Measurements from ENCODE around the gene TERT. TPM values are rescaled to one million over a fixed set of nuclear protein-coding genes. Genes with fewer than 3 reads are reported as not detected.

TERT gene
- total and polyA plus RNA-seq, 2 of the 8 experiments (the other 6 are each of a cell fraction or from before 2014, with no cell fraction given) = 13.1 to 23.1 TPM

GRCh38 chr5:1207555-1207954 is 87.3 kb downstream of the TERT start:
- peaks cover 0 to 3% (median 0%) of the 10 kb centered on the region in 4 experiments; a peak in 1 of 7 replicates for H3K4me1 ChIP-seq (replicated peaks in 1 of 4; ENCODE audit: control insufficient read depth in 3 of 4, insufficient read depth in 4 of 4, low read length in 3 of 4)
- H3K79me1 ChIP-seq (ENCODE audit: low read depth, low read length) = no peaks in the 10 kb centered on the region
- DNase-seq (ENCODE audit: low read depth in 1 of 2, low spot score in 2 of 2) (no peak), FAIRE-seq (no peak)
- no peak overlapping the region for H3K14ac ChIP-seq (ENCODE audit: insufficient read length)
- H3K23ac ChIP-seq (ENCODE audit: insufficient read length) = no peak overlapping the region
- H3K27ac ChIP-seq (ENCODE audit: low read depth, low read length) = no peak overlapping the region
- no peak overlapping the region for H4K5ac ChIP-seq (ENCODE audit: insufficient read length, low read depth, low read length)
- no peaks in the 10 kb centered on the region; a peak in 1 of 4 replicates for H3K9me3 ChIP-seq (ENCODE audit: insufficient read depth in 2 of 2, low read depth in 1 of 2, low read length in 1 of 2)
- no peaks in the 10 kb centered on the region; a peak in 1 of 7 replicates for H3K27me3 ChIP-seq (replicated peaks in 1 of 4; ENCODE audit: control insufficient read depth in 3 of 4, extremely low read depth in 1 of 4, insufficient read depth in 3 of 4, low read length in 3 of 4)
- no peak overlapping the region for H3K4me2 ChIP-seq (ENCODE audit: insufficient read depth in 1 of 2, low read depth in 2 of 2, low read length in 2 of 2)
- H3K9ac ChIP-seq (replicated peaks in 1 of 4; ENCODE audit: extremely low read depth in 1 of 4, low read depth in 3 of 4, low read length in 3 of 4) = no peak overlapping the region
- H4K8ac ChIP-seq (ENCODE audit: extremely low read depth, insufficient read depth, low read length) = no peak overlapping the region
- no peak overlapping the region for H2BK5ac ChIP-seq (ENCODE audit: low read depth, low read length)
- no peak overlapping the region for H2BK12ac ChIP-seq (ENCODE audit: low read depth, low read length)
- H3K79me2 ChIP-seq (ENCODE audit: control insufficient read depth in 1 of 2, insufficient read depth in 2 of 2, low read length in 2 of 2) = no peaks in the 10 kb centered on the region
- H2BK15ac ChIP-seq (ENCODE audit: low read length) = no peak overlapping the region
- no peak overlapping the region for H3K4ac ChIP-seq (replicated peaks; ENCODE audit: insufficient read length, low read depth, low read length)
- peaks cover 3 to 6% of the 10 kb centered on the region in 2 experiments for H4K20me1 ChIP-seq (replicated peaks in 1 of 2; ENCODE audit: control insufficient read depth in 1 of 2, insufficient read depth in 2 of 2, low read length in 2 of 2)
- H3K56ac ChIP-seq (replicated peaks; ENCODE audit: insufficient read length, low read depth, low read length) = no peak overlapping the region
- WGBS, 2 experiments (ENCODE audit: extremely low coverage in 1 of 2, insufficient coverage in 1 of 2, insufficient read length in 1 of 2, insufficient replicate concordance in 2 of 2, low coverage in 1 of 2, low lambda C conversion rate in 2 of 2, missing lambda C conversion rate in 1 of 2) = 87% methylated on average over 6 of the region's 6 CpGs; no CpG with 5 or more reads in 1 of the 2 experiments
- H2AFZ ChIP-seq (ENCODE audit: low read length) = no peak overlapping the region
- no peaks in the 10 kb centered on the region for H3K23me2 ChIP-seq (ENCODE audit: low read depth, low read length)
- ChIA-PET POLR2A (ENCODE audit: partially characterized antibody) (interaction anchor here (1.6 kb wide), 1 partner anchor 23 kb away, joined by 3 read pairs; no protein-coding TSS in a partner anchor), CTCF (ENCODE audit: partially characterized antibody) (interaction anchor here (1.0 to 2.5 kb wide), 9 partner anchors 8 to 273 kb away, joined by 3 to 7 read pairs (median 4); no protein-coding TSS in a partner anchor)
- H2BK20ac ChIP-seq (ENCODE audit: low read length) = no peak overlapping the region
- no peak overlapping the region for H2AK5ac ChIP-seq (ENCODE audit: low read depth, low read length)
- H4K91ac ChIP-seq (replicated peaks; ENCODE audit: insufficient read length, low read length) = no peak overlapping the region
- no peak overlapping the region for H3K18ac ChIP-seq (ENCODE audit: extremely low read depth, low read length)
- H3K36me3 ChIP-seq (ENCODE audit: control insufficient read depth in 2 of 4, insufficient read depth in 4 of 4, low read length in 3 of 4) = no peaks in the 10 kb centered on the region
- H3K4me3 ChIP-seq (ENCODE audit: extremely low read depth in 1 of 4, insufficient read depth in 2 of 4, low read depth in 3 of 4, low read length in 4 of 4) = no peak overlapping the region
- H2BK120ac ChIP-seq (replicated peaks; ENCODE audit: low read depth, low read length) = no peak overlapping the region
- TF ChIP-seq HDAC6 (IDR thresholded peaks at IDR 0.05; ENCODE audit: low read depth, low read length) = no peak
- no peak for TF ChIP-seq EZH2 (IDR thresholded peaks at IDR 0.05; ENCODE audit: low read depth, low read length, severe bottlenecking)
- no peak for TF ChIP-seq ATF2 (IDR thresholded peaks at IDR 0.05; ENCODE audit: low read length)
- no peak for TF ChIP-seq FOSL1 (IDR thresholded peaks at IDR 0.05; ENCODE audit: insufficient read depth, low read depth, low read length)
- no peak for TF ChIP-seq EP300 (IDR thresholded peaks at IDR 0.05; ENCODE audit: borderline replicate concordance in 1 of 2, low read depth in 2 of 2, low read length in 2 of 2)
- TF ChIP-seq CTBP2 (IDR thresholded peaks at IDR 0.05; ENCODE audit: borderline replicate concordance, insufficient read depth, insufficient read length, low read length) = no peak
- no peak for TF ChIP-seq CTCF (IDR thresholded peaks at IDR 0.05; ENCODE audit: control extremely low read depth in 1 of 3, insufficient read depth in 1 of 3, low read depth in 1 of 3, low read length in 3 of 3)
